Panc1 (cell line): Measurements from ENCODE around the gene SKI. TPM values are rescaled to one million over a fixed set of nuclear protein-coding genes. Genes with fewer than 3 reads are reported as not detected.

Source experiments
- ATAC-seq: fragments of 200-7000 bp; cut with Tn5 transposase; 2 replicates; pipeline ENCODE4 v1.9.1; 2020; ENCODE audit warnings: mild to moderate bottlenecking, moderate library complexity
- BruUV-seq: library from RNA; stranded (reverse); fragments of 400-500 nt; replicated peaks from 2 replicates; lab custom pipeline; 2021; lab: Mats Ljungman, UMichigan
- CTCF ChIA-PET: fragments of 300-600 bp; sonication (Branson Sonifier 250); formaldehyde crosslinking; loops from one replicate; lab custom pipeline; 2022; ENCODE audit warnings: antibody characterized with exemption; lab: Charles Lee
- POLR2A ChIA-PET: fragments of 300-600 bp; sonication (Branson Sonifier 250); formaldehyde crosslinking; loops from one replicate; lab custom pipeline; 2022; ENCODE audit warnings: antibody characterized with exemption; lab: Charles Lee
- DNase-seq: peaks from one replicate; pipeline ENCODE4 v3.0.0-alpha.2; 2010; ENCODE audit warnings: low read depth, low spot score
- H3K27ac ChIP-seq: 2 replicates; pipeline ENCODE4 v1.5.1; 2011; ENCODE audit warnings: mild to moderate bottlenecking, low read length, inconsistent platforms
- H3K27me3 ChIP-seq: fragments of 200-500 bp; sonication (Bioruptor generic); 2 replicates; pipeline ENCODE4 v1.6.0; 2014; ENCODE audit warnings: low read length, inconsistent platforms; ENCODE audit not compliant: control insufficient read depth, insufficient read depth
- H3K36me3 ChIP-seq: fragments of 200-500 bp; sonication (Bioruptor generic); 2 replicates; pipeline ENCODE4 v1.5.1; 2014; ENCODE audit warnings: inconsistent platforms, mild to moderate bottlenecking, low read length, moderate library complexity; ENCODE audit not compliant: control insufficient read depth, insufficient read depth
- H3K4me1 ChIP-seq: 2 replicates; pipeline ENCODE4 v1.5.1; 2011; ENCODE audit warnings: inconsistent platforms, mild to moderate bottlenecking, low read length, moderate library complexity; ENCODE audit not compliant: control insufficient read depth, insufficient read depth
- H3K4me3 ChIP-seq, 2 experiments: 2 replicates each; pipeline ENCODE4 v1.5.1; 2011 to 2012; ENCODE audit warnings: low read depth in 2 of 2, low read length in 2 of 2, mild to moderate bottlenecking in 2 of 2, inconsistent platforms in 1 of 2, moderate library complexity in 1 of 2
- H3K9me3 ChIP-seq: fragments of 200-500 bp; sonication (Bioruptor generic); 2 replicates; pipeline ENCODE4 v1.5.1; 2014; ENCODE audit warnings: low read depth, mild to moderate bottlenecking, inconsistent platforms, low read length, moderate library complexity; ENCODE audit not compliant: control insufficient read depth, insufficient read depth
- POLR2AphosphoS5 ChIP-seq: IDR thresholded peaks from 2 replicates; pipeline ENCODE4 v1.6.1; 2012; ENCODE audit warnings: mild to moderate bottlenecking, low read depth, low read length, moderate library complexity
- REST ChIP-seq, 2 experiments: IDR thresholded peaks; 2 replicates each; pipeline ENCODE4 v1.6.1; 2011 to 2012; ENCODE audit warnings: low read depth in 2 of 2, control low read depth in 1 of 2, low read length in 1 of 2, mild to moderate bottlenecking in 1 of 2, moderate library complexity in 1 of 2; ENCODE audit not compliant: insufficient read depth in 1 of 2
- SIN3A ChIP-seq: IDR thresholded peaks from 2 replicates; pipeline ENCODE4 v1.6.1; 2012; ENCODE audit warnings: low read depth, mild to moderate bottlenecking, low read length, moderate library complexity, borderline replicate concordance; ENCODE audit not compliant: insufficient read depth
- TCF7L2 ChIP-seq: IDR thresholded peaks from 2 replicates; pipeline ENCODE4 v1.6.1; 2011; ENCODE audit warnings: mild to moderate bottlenecking, low read depth, low read length, inconsistent platforms
- in situ Hi-C: cut with HindIII; loops from 2 replicates; pipeline ENCODE4 v1.10.0; 2016; ENCODE audit warnings: low sequenced_read_pairs, low pct_unique_long_range_greater_than_20kb
- intact Hi-C: fragments of 100-400 bp; cut with micrococcal nuclease; formaldehyde crosslinking; loops from one replicate; pipeline ENCODE4 v1.10.0; 2022; ENCODE audit not compliant: unreplicated experiment
- total RNA-seq: library from RNA; stranded (reverse); gene quantifications from one replicate; pipeline ENCODE4 v1.2.1, GENCODE V29; 2021; ENCODE audit not compliant: unreplicated experiment
- TF ChIP-seq, protein P1 (sequence below): fragments of 450-650 bp; IDR thresholded peaks from 2 replicates; pipeline ENCODE4 v1.5.1; 2017; ENCODE audit warnings: mild to moderate bottlenecking

SKI gene
- total RNA-seq, 1 experiment from 2014 or later = 63.2 TPM

GRCh38 chr1:2212532-2213491 is 15.3 kb upstream of the SKI start:
- peaks cover 53% of the 10 kb centered on the region for H3K4me1 ChIP-seq
- ChIA-PET CTCF (interaction anchor here (0.6 kb wide), 1 partner anchor 104 kb away, joined by 7 read pairs; no protein-coding TSS in a partner anchor), POLR2A (interaction anchor here (0.5 kb wide), 1 partner anchor 314 kb away, joined by 3 read pairs; no protein-coding TSS in a partner anchor)
- no TSS peak for BruUV-seq
- ATAC-seq = peak; percentile 26
- no peaks in the 10 kb centered on the region for H3K36me3 ChIP-seq
- H3K27ac ChIP-seq = peak overlapping the region; percentile 82
- intact Hi-C loops = no loop called here
- no peak for DNase-seq
- peak overlapping the region; percentile 7 to 29; a peak in 3 of 4 replicates for H3K4me3 ChIP-seq
- in situ Hi-C loops = no loop called here
- no peaks in the 10 kb centered on the region for H3K27me3 ChIP-seq
- H3K9me3 ChIP-seq = no peaks in the 10 kb centered on the region
- peak; percentile 40; the same call in 1 of the 2 replicates for TF ChIP-seq POLR2AphosphoS5
- TF ChIP-seq REST (IDR thresholded peaks at IDR 0.05; ENCODE audit: insufficient read depth in 1 of 2, low read depth in 2 of 2, low read length in 1 of 2) = no peak

DNA sequence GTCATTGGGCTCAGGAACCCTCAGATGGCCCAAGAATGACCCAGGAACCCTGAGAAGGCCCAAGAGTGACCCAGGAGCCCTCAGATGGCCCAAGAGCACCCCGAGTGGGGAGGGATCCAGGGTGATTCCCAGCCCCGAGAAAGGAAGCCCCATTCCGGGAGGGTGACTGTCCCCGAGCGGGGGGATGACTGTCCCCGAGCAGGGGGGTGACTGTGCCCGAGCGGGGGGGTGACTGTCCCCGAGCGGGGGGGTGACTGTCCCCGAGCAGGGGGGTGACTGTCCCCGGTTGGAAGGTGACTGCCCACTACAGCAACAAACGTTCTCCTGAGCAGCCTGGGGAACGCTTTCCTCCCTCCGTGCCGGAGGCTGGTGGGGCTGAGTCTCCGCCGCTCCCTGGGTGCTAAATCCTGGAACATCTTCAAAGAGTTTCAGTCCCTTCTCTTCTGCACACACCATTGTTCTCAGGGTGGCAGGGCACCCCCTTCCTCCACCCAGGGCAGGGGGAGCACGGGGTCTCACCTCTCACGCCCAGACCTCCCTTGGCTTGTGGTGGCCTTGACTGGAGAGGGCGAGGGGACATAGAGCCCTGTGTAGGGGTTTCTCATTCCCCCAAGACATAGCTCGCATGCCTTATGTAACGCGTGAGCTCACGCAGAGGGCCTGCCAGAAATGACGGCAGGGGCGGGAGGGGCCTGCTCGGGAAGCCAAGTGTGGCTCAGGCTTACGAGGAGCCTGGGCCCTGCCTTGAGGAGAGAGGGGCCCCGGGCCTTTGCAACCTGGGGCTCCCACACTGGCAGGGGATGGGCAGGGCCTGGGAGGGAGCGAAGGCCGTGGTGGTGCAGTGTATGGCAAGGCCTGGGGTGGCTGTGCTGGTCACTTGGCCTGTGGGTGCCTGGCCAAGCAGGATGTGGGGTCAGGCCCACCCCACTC is 14.3 kb upstream of the SKI start:
- in situ Hi-C loops = no loop called here
- ChIA-PET CTCF (interaction anchor here (0.7 kb wide), 2 partner anchors 41 to 50 kb away, joined by 3 read pairs; no protein-coding TSS in a partner anchor), POLR2A (no interaction called here)
- no peak for DNase-seq
- Histone ChIP-seq H3K36me3 (no peaks in the 10 kb centered on the region), H3K9me3 (no peaks in the 10 kb centered on the region), H3K27me3 (no peaks in the 10 kb centered on the region), H3K4me1 (peaks cover 43% of the 10 kb centered on the region), H3K4me3 (no peak overlapping the region), H3K27ac (peak overlapping the region; percentile 82)
- TF ChIP-seq TCF7L2 = no peak; the same call in 1 of the 2 replicates
- TF ChIP-seq REST (IDR thresholded peaks at IDR 0.05; ENCODE audit: insufficient read depth in 1 of 2, low read depth in 2 of 2, low read length in 1 of 2) = no peak
- no peak for TF ChIP-seq POLR2AphosphoS5
- TF ChIP-seq SIN3A = no peak
- TF ChIP-seq, protein P1, sequence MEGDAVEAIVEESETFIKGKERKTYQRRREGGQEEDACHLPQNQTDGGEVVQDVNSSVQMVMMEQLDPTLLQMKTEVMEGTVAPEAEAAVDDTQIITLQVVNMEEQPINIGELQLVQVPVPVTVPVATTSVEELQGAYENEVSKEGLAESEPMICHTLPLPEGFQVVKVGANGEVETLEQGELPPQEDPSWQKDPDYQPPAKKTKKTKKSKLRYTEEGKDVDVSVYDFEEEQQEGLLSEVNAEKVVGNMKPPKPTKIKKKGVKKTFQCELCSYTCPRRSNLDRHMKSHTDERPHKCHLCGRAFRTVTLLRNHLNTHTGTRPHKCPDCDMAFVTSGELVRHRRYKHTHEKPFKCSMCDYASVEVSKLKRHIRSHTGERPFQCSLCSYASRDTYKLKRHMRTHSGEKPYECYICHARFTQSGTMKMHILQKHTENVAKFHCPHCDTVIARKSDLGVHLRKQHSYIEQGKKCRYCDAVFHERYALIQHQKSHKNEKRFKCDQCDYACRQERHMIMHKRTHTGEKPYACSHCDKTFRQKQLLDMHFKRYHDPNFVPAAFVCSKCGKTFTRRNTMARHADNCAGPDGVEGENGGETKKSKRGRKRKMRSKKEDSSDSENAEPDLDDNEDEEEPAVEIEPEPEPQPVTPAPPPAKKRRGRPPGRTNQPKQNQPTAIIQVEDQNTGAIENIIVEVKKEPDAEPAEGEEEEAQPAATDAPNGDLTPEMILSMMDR = no peak
- ATAC-seq = no peak
- intact Hi-C loops = no loop called here
- BruUV-seq = no TSS peak
